Fibroblast of the aortic adventitia (primary cell): ENCODE data around the gene LRP1. TPM values are rescaled to one million over a fixed set of nuclear protein-coding genes. Genes with fewer than 3 reads are reported as not detected.

Source experiments
- DNase-seq: peaks from one replicate; pipeline ENCODE4 v3.0.0-alpha.2; 2010; ENCODE audit warnings: low read depth
- H3K4me3 ChIP-seq: 2 replicates; pipeline ENCODE4 v1.5.1; 2011; ENCODE audit warnings: low read depth, mild to moderate bottlenecking, control low read depth, low read length, moderate library complexity
- CTCF ChIP-seq: IDR thresholded peaks from 2 replicates; pipeline ENCODE4 v1.5.1; 2011; ENCODE audit warnings: mild to moderate bottlenecking, low read length, control low read depth, inconsistent platforms; ENCODE audit not compliant: insufficient read depth
- total RNA-seq: library from RNA; depleted of rRNA; stranded (reverse); fragments of >200 nt; gene quantifications from 2 replicates; pipeline ENCODE4 v1.2.3, GENCODE V29; 2012; ENCODE audit warnings: low replicate concordance

The LRP1 gene
- total RNA-seq, 1 donor, result 541 TPM

- TF ChIP-seq CTCF, result peak; percentile 94
- no peak overlapping the region for H3K4me3 ChIP-seq
- peak; percentile 87 for DNase-seq
Measured at GRCh38 chr12:57213058-57213715, 84.9 kb downstream of the LRP1 start.

GRCh38 chr12:57213763-57214397 lies 85.6 kb downstream of the LRP1 start:
- no peak for DNase-seq
- no peak overlapping the region for H3K4me3 ChIP-seq
- TF ChIP-seq CTCF, result no peak

GRCh38 chr12:57214398-57214781 lies 86.1 kb downstream of the LRP1 start:
- peak; percentile 73 for TF ChIP-seq CTCF
- no peak overlapping the region for H3K4me3 ChIP-seq
- peak; percentile 57 for DNase-seq

GRCh38 chr12:57215065-57215464 lies 86.8 kb downstream of the LRP1 start:
- no peak for TF ChIP-seq CTCF
- H3K4me3 ChIP-seq, result no peak overlapping the region
- DNase-seq, result no peak

- DNase-seq, result peak; percentile 38
Measured at GRCh38 chr12:57215668-57216013, 87.4 kb downstream of the LRP1 start.

GRCh38 chr12:57216014-57216911 lies 88.0 kb downstream of the LRP1 start, which contains the start of gene NXPH4:
Gene NXPH4, plus strand, starts transcription at chr12:57216794. Its CDS starts 176 bp downstream, at chr12:57216970.
- H3K4me3 ChIP-seq, result peak within 1 kb of the TSS; percentile 66
- no peak for DNase-seq

More at GRCh38 chr12:57215668-57216013, 87.4 kb downstream of the LRP1 start:
- TF ChIP-seq CTCF, result no peak
- H3K4me3 ChIP-seq, result no peak overlapping the region

More at GRCh38 chr12:57216014-57216911, 88.0 kb downstream of the LRP1 start, which contains the start of gene NXPH4:
- TF ChIP-seq CTCF, result no peak
